Panc1 (cell line): ENCODE data around the gene CBS. TPM values are rescaled to one million over a fixed set of nuclear protein-coding genes. Genes with fewer than 3 reads are reported as not detected.

Experiments
- ATAC-seq: fragments of 200-7000 bp; cut with Tn5 transposase; 2 replicates; pipeline ENCODE4 v1.9.1; 2020; ENCODE audit warnings: mild to moderate bottlenecking, moderate library complexity
- BruUV-seq: library from RNA; stranded (reverse); fragments of 400-500 nt; replicated peaks from 2 replicates; lab custom pipeline; 2021; lab: Mats Ljungman, UMichigan
- CTCF ChIA-PET: fragments of 300-600 bp; sonication (Branson Sonifier 250); formaldehyde crosslinking; loops from one replicate; lab custom pipeline; 2022; ENCODE audit warnings: antibody characterized with exemption; lab: Charles Lee
- POLR2A ChIA-PET: fragments of 300-600 bp; sonication (Branson Sonifier 250); formaldehyde crosslinking; loops from one replicate; lab custom pipeline; 2022; ENCODE audit warnings: antibody characterized with exemption; lab: Charles Lee
- DNase-seq: peaks from one replicate; pipeline ENCODE4 v3.0.0-alpha.2; 2010; ENCODE audit warnings: low read depth, low spot score
- H3K27ac ChIP-seq: 2 replicates; pipeline ENCODE4 v1.5.1; 2011; ENCODE audit warnings: mild to moderate bottlenecking, low read length, inconsistent platforms
- H3K27me3 ChIP-seq: fragments of 200-500 bp; sonication (Bioruptor generic); 2 replicates; pipeline ENCODE4 v1.6.0; 2014; ENCODE audit warnings: low read length, inconsistent platforms; ENCODE audit not compliant: control insufficient read depth, insufficient read depth
- H3K36me3 ChIP-seq: fragments of 200-500 bp; sonication (Bioruptor generic); 2 replicates; pipeline ENCODE4 v1.5.1; 2014; ENCODE audit warnings: inconsistent platforms, mild to moderate bottlenecking, low read length, moderate library complexity; ENCODE audit not compliant: control insufficient read depth, insufficient read depth
- H3K4me1 ChIP-seq: 2 replicates; pipeline ENCODE4 v1.5.1; 2011; ENCODE audit warnings: inconsistent platforms, mild to moderate bottlenecking, low read length, moderate library complexity; ENCODE audit not compliant: control insufficient read depth, insufficient read depth
- H3K4me3 ChIP-seq, 2 experiments: 2 replicates each; pipeline ENCODE4 v1.5.1; 2011 to 2012; ENCODE audit warnings: low read depth in 2 of 2, low read length in 2 of 2, mild to moderate bottlenecking in 2 of 2, inconsistent platforms in 1 of 2, moderate library complexity in 1 of 2
- H3K9me3 ChIP-seq: fragments of 200-500 bp; sonication (Bioruptor generic); 2 replicates; pipeline ENCODE4 v1.5.1; 2014; ENCODE audit warnings: low read depth, mild to moderate bottlenecking, inconsistent platforms, low read length, moderate library complexity; ENCODE audit not compliant: control insufficient read depth, insufficient read depth
- POLR2AphosphoS5 ChIP-seq: IDR thresholded peaks from 2 replicates; pipeline ENCODE4 v1.6.1; 2012; ENCODE audit warnings: mild to moderate bottlenecking, low read depth, low read length, moderate library complexity
- SIN3A ChIP-seq: IDR thresholded peaks from 2 replicates; pipeline ENCODE4 v1.6.1; 2012; ENCODE audit warnings: low read depth, mild to moderate bottlenecking, low read length, moderate library complexity, borderline replicate concordance; ENCODE audit not compliant: insufficient read depth
- TCF7L2 ChIP-seq: IDR thresholded peaks from 2 replicates; pipeline ENCODE4 v1.6.1; 2011; ENCODE audit warnings: mild to moderate bottlenecking, low read depth, low read length, inconsistent platforms
- in situ Hi-C: cut with HindIII; loops from 2 replicates; pipeline ENCODE4 v1.10.0; 2016; ENCODE audit warnings: low sequenced_read_pairs, low pct_unique_long_range_greater_than_20kb
- intact Hi-C: fragments of 100-400 bp; cut with micrococcal nuclease; formaldehyde crosslinking; loops from one replicate; pipeline ENCODE4 v1.10.0; 2022; ENCODE audit not compliant: unreplicated experiment
- total RNA-seq: library from RNA; stranded (reverse); gene quantifications from one replicate; pipeline ENCODE4 v1.2.1, GENCODE V29; 2021; ENCODE audit not compliant: unreplicated experiment
- TF ChIP-seq, protein P1 (sequence below): fragments of 450-650 bp; IDR thresholded peaks from 2 replicates; pipeline ENCODE4 v1.5.1; 2017; ENCODE audit warnings: mild to moderate bottlenecking
- TF ChIP-seq, protein P2 (sequence below), 2 experiments: IDR thresholded peaks; 2 replicates each; pipeline ENCODE4 v1.6.1; 2011 to 2012; ENCODE audit warnings: low read depth in 2 of 2, control low read depth in 1 of 2, low read length in 1 of 2, mild to moderate bottlenecking in 1 of 2, moderate library complexity in 1 of 2; ENCODE audit not compliant: insufficient read depth in 1 of 2

CBS gene
- total RNA-seq, 1 experiment from 2014 or later, result 62.5 TPM

DNA sequence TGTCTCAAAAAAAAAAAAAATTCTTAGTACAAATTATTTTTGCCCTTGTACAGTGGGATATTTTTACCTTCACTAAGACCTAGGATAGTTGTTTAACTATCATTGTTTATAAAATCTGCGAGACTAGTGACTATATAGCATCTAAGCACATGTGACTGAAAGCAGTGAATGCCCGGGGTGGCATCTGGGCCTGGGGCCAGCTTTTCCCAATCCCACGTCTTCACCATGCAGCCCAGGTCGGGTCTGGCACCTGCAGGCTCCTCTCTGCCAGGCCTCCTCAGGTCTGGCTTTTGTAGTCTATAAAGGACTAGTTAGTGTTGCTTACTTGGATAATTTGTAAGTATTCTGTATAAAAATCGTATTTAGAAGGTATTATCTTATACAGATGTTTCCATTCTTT is 40.8 kb downstream of the CBS start:
- BruUV-seq, result no TSS peak
- POLR2A ChIA-PET, result no interaction called here
- ATAC-seq (no peak), DNase-seq (no peak)
- intact Hi-C loops, result no loop called here
- no peak overlapping the region for H3K27ac ChIP-seq
- H3K9me3 ChIP-seq, result no peaks in the 10 kb centered on the region
- CTCF ChIA-PET, result no interaction called here
- H3K27me3 ChIP-seq, result no peaks in the 10 kb centered on the region
- H3K36me3 ChIP-seq, result 0 out of 2 replicates have a peak, but pooled peaks cover 2% of the 10 kb centered on the region
- H3K4me1 ChIP-seq, result no peaks in the 10 kb centered on the region
- in situ Hi-C loops, result no loop called here
- H3K4me3 ChIP-seq, result no peak overlapping the region
- no peak for TF ChIP-seq SIN3A
- TF ChIP-seq, protein P1, sequence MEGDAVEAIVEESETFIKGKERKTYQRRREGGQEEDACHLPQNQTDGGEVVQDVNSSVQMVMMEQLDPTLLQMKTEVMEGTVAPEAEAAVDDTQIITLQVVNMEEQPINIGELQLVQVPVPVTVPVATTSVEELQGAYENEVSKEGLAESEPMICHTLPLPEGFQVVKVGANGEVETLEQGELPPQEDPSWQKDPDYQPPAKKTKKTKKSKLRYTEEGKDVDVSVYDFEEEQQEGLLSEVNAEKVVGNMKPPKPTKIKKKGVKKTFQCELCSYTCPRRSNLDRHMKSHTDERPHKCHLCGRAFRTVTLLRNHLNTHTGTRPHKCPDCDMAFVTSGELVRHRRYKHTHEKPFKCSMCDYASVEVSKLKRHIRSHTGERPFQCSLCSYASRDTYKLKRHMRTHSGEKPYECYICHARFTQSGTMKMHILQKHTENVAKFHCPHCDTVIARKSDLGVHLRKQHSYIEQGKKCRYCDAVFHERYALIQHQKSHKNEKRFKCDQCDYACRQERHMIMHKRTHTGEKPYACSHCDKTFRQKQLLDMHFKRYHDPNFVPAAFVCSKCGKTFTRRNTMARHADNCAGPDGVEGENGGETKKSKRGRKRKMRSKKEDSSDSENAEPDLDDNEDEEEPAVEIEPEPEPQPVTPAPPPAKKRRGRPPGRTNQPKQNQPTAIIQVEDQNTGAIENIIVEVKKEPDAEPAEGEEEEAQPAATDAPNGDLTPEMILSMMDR, result no peak
- TF ChIP-seq TCF7L2, result no peak
- TF ChIP-seq, protein P2, sequence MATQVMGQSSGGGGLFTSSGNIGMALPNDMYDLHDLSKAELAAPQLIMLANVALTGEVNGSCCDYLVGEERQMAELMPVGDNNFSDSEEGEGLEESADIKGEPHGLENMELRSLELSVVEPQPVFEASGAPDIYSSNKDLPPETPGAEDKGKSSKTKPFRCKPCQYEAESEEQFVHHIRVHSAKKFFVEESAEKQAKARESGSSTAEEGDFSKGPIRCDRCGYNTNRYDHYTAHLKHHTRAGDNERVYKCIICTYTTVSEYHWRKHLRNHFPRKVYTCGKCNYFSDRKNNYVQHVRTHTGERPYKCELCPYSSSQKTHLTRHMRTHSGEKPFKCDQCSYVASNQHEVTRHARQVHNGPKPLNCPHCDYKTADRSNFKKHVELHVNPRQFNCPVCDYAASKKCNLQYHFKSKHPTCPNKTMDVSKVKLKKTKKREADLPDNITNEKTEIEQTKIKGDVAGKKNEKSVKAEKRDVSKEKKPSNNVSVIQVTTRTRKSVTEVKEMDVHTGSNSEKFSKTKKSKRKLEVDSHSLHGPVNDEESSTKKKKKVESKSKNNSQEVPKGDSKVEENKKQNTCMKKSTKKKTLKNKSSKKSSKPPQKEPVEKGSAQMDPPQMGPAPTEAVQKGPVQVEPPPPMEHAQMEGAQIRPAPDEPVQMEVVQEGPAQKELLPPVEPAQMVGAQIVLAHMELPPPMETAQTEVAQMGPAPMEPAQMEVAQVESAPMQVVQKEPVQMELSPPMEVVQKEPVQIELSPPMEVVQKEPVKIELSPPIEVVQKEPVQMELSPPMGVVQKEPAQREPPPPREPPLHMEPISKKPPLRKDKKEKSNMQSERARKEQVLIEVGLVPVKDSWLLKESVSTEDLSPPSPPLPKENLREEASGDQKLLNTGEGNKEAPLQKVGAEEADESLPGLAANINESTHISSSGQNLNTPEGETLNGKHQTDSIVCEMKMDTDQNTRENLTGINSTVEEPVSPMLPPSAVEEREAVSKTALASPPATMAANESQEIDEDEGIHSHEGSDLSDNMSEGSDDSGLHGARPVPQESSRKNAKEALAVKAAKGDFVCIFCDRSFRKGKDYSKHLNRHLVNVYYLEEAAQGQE (IDR thresholded peaks at IDR 0.05; ENCODE audit: insufficient read depth in 1 of 2, low read depth in 2 of 2, low read length in 1 of 2), result no peak
- no peak for TF ChIP-seq POLR2AphosphoS5

DNA sequence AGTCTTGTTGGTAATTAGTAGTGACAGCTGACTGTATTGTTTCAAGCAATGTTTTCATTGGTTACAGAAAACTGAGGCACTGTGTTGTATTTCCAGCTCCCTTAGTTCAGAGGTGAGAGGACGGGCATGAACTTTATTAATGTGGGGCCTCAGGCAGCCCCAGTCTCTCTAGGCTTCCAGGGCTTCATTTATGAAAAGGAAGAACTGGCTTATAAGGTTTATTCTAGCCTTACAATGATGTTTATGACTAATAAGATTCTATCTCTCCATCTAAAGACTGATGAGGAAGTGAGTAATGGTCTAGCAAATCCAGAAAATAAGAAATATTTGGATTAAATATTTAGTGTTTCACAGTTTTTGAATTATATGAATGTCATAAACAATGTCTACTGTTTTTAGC is 41.5 kb downstream of the CBS start:
- Histone ChIP-seq H3K9me3 (no peaks in the 10 kb centered on the region), H3K27me3 (no peaks in the 10 kb centered on the region), H3K36me3 (0 out of 2 replicates have a peak, but pooled peaks cover 2% of the 10 kb centered on the region), H3K27ac (no peak overlapping the region), H3K4me3 (no peak overlapping the region), H3K4me1 (no peaks in the 10 kb centered on the region)
- in situ Hi-C loops, result no loop called here
- no TSS peak for BruUV-seq
- no peak for TF ChIP-seq TCF7L2
- TF ChIP-seq, protein P1, result no peak
- TF ChIP-seq SIN3A, result no peak
- no peak for TF ChIP-seq POLR2AphosphoS5
- TF ChIP-seq, protein P2 (IDR thresholded peaks at IDR 0.05; ENCODE audit: insufficient read depth in 1 of 2, low read depth in 2 of 2, low read length in 1 of 2), result no peak
- ChIA-PET CTCF (no interaction called here), POLR2A (no interaction called here)
- ATAC-seq (no peak), DNase-seq (no peak)
- intact Hi-C loops, result no loop called here
